OCI-LY3 (cell line): ENCODE data around the gene RELN.

ENCODE experiments used
- CTCF ChIP-seq: fragments of 200-600, 300-600 bp; sonication (generic); IDR thresholded peaks from 2 replicates; pipeline ENCODE4 v1.5.1; 2014; ENCODE audit warnings: antibody characterized with exemption, low read length, low read depth
- EZH2phosphoT487 ChIP-seq: fragments of 200-600 bp; shearing (Covaris generic); IDR thresholded peaks from 2 replicates; pipeline ENCODE4 v1.6.1; 2018; ENCODE audit warnings: antibody characterized with exemption, mixed run types, low read depth

GRCh38 chr7:103991406-103991805, 1.9 kb upstream of the RELN start:
- no peak for TF ChIP-seq CTCF
- TF ChIP-seq EZH2phosphoT487, result no peak
